Endothelial cell (in vitro differentiated cells): ENCODE measurements around the gene NOX5. TPM values are rescaled to one million over a fixed set of nuclear protein-coding genes. Genes with fewer than 3 reads are reported as not detected.

Experiments used
- DNase-seq: peaks from one replicate; pipeline ENCODE4 v3.0.0; 2021; ENCODE audit warnings: low spot score
- H3K27ac Mint-ChIP-seq: one replicate; pipeline ENCODE4 v1.8.0; 2021; ENCODE audit warnings: mixed read lengths, inconsistent platforms; ENCODE audit not compliant: unreplicated experiment
- H3K27me3 Mint-ChIP-seq: one replicate; pipeline ENCODE4 v1.8.0; 2021; ENCODE audit warnings: mild to moderate bottlenecking, moderate library complexity, mixed read lengths, inconsistent platforms; ENCODE audit not compliant: unreplicated experiment
- H3K36me3 Mint-ChIP-seq: one replicate; pipeline ENCODE4 v1.8.0; 2021; ENCODE audit warnings: mild to moderate bottlenecking, low read depth, mixed read lengths, inconsistent platforms; ENCODE audit not compliant: unreplicated experiment
- H3K4me1 Mint-ChIP-seq: one replicate; pipeline ENCODE4 v1.8.0; 2021; ENCODE audit warnings: mild to moderate bottlenecking, mixed read lengths, inconsistent platforms; ENCODE audit not compliant: unreplicated experiment
- H3K4me3 Mint-ChIP-seq: one replicate; pipeline ENCODE4 v1.8.0; 2021; ENCODE audit warnings: mild to moderate bottlenecking, mixed read lengths, inconsistent platforms; ENCODE audit not compliant: unreplicated experiment
- H3K9me3 Mint-ChIP-seq: one replicate; pipeline ENCODE4 v1.8.0; 2021; ENCODE audit warnings: mixed read lengths, inconsistent platforms; ENCODE audit not compliant: unreplicated experiment
- total RNA-seq: library from RNA; stranded (reverse); fragmentation: NEBNext Ultra II Directional; extraction: Animal tissue kit (Norgen Biotek cat#: 25700); gene quantifications from one replicate; pipeline ENCODE4 v1.2.1, GENCODE V29; 2021; ENCODE audit not compliant: unreplicated experiment
- TF ChIP-seq, protein P1 (sequence below): fragments of 200-600 bp; sonication (generic); IDR thresholded peaks from one replicate; pipeline ENCODE4 v1.5.0; 2021; ENCODE audit warnings: antibody characterized with exemption; ENCODE audit not compliant: unreplicated experiment

The NOX5 gene
- total RNA-seq, 1 donor from 2014 or later, result not detected

DNA sequence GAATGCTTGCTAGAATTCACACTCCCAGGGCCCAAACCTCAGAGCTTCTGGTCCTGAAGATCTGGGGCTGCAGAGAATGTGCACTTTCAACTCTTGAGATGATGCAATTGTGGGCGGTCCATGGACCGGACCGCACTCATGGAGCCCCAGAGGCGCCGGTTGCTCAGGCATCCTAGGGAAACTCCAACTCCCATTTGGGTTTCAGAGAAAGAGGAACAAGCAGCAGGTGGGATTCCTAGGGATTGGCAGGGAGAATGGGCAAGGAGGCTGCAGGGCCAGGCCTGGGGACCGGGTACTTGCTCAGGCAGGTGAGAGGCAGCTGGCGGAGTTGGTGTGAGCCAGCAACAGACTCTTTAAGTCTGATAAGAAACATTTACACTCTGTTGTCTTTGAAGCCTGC is 3.5 kb downstream of the NOX5 start:
- no peaks in the 10 kb centered on the region for H3K9me3 Mint-ChIP-seq
- TF ChIP-seq, protein P1, sequence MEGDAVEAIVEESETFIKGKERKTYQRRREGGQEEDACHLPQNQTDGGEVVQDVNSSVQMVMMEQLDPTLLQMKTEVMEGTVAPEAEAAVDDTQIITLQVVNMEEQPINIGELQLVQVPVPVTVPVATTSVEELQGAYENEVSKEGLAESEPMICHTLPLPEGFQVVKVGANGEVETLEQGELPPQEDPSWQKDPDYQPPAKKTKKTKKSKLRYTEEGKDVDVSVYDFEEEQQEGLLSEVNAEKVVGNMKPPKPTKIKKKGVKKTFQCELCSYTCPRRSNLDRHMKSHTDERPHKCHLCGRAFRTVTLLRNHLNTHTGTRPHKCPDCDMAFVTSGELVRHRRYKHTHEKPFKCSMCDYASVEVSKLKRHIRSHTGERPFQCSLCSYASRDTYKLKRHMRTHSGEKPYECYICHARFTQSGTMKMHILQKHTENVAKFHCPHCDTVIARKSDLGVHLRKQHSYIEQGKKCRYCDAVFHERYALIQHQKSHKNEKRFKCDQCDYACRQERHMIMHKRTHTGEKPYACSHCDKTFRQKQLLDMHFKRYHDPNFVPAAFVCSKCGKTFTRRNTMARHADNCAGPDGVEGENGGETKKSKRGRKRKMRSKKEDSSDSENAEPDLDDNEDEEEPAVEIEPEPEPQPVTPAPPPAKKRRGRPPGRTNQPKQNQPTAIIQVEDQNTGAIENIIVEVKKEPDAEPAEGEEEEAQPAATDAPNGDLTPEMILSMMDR, result no peak
- no peak for DNase-seq
- no peaks in the 10 kb centered on the region for H3K4me1 Mint-ChIP-seq
- no peak overlapping the region for H3K4me3 Mint-ChIP-seq
- no peak overlapping the region for H3K27ac Mint-ChIP-seq
- H3K27me3 Mint-ChIP-seq, result no peaks in the 10 kb centered on the region
- H3K36me3 Mint-ChIP-seq, result peaks cover 4% of the 10 kb centered on the region

DNA sequence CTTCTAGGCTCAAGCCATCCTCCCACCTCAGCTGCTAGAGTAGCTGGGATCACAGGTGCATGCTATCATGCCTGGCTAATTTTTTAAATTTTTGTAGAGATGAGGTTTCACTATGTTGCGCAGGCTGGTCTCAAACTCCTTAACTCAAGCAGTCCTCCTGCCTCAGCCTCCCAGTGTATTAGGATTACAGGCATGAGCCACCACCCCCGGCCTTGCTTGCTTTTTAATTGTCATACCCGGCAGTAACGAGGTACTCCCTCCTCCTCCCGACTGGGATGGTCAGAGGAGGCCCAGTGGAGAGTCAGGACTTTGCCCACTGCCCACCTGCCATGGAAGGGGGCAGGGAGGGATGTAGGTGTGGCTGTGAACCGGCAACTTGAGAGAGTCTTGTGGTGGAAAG is 4.5 kb downstream of the NOX5 start:
- no peak for DNase-seq
- no peaks in the 10 kb centered on the region for H3K4me1 Mint-ChIP-seq
- peaks cover 4% of the 10 kb centered on the region for H3K36me3 Mint-ChIP-seq
- H3K27ac Mint-ChIP-seq, result no peak overlapping the region
- TF ChIP-seq, protein P1, result no peak
- H3K27me3 Mint-ChIP-seq, result no peaks in the 10 kb centered on the region
- H3K4me3 Mint-ChIP-seq, result no peak overlapping the region
- H3K9me3 Mint-ChIP-seq, result no peaks in the 10 kb centered on the region

DNA sequence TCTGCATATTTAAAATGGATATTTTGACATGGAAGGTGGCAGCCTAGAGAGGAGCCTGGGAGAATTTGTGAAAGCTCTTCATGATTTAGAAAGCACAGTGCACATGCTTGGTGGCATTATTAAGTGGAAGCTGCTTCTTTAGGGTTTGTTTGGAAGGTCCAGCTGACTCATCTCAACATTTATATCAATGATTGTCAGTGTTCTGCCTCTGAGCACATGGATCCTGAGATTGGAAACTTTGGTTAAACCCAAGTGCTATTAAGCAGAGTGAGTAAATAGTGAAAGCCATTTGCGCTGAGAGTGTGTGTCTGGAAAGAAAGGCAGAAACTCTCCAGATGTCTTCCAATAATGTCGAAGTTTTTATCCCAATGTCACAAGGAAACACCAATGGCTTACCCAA is 7.4 kb downstream of the NOX5 start:
- Mint-ChIP-seq H3K27ac (no peak overlapping the region), H3K4me1 (no peaks in the 10 kb centered on the region), H3K36me3 (no peaks in the 10 kb centered on the region), H3K27me3 (peaks cover 3% of the 10 kb centered on the region), H3K9me3 (no peaks in the 10 kb centered on the region), H3K4me3 (no peak overlapping the region)
- TF ChIP-seq, protein P1, result no peak
- no peak for DNase-seq

DNA sequence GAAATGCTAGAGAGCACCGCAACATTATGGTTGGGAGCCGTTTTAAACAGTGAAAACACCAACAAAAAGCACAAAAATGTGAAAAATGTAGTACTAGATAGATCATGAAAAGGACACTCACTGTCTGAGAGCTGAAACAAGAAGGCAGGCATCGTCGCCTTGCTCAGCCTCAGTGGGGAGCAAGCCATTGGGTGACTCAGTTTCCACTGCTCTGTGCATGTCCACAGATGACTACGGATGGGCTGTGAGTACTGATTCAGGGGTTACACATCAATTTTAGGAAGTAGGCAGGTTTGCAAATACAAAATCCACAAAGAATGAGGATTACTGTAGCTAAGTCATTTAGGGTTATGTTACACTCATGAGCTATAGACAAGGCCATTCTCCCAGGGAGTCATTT is 10.8 kb downstream of the NOX5 start:
- Mint-ChIP-seq H3K27ac (no peak overlapping the region), H3K9me3 (no peaks in the 10 kb centered on the region), H3K27me3 (peaks cover 5% of the 10 kb centered on the region), H3K4me1 (no peaks in the 10 kb centered on the region), H3K4me3 (no peak overlapping the region), H3K36me3 (no peaks in the 10 kb centered on the region)
- DNase-seq, result no peak
- TF ChIP-seq, protein P1, result no peak

DNA sequence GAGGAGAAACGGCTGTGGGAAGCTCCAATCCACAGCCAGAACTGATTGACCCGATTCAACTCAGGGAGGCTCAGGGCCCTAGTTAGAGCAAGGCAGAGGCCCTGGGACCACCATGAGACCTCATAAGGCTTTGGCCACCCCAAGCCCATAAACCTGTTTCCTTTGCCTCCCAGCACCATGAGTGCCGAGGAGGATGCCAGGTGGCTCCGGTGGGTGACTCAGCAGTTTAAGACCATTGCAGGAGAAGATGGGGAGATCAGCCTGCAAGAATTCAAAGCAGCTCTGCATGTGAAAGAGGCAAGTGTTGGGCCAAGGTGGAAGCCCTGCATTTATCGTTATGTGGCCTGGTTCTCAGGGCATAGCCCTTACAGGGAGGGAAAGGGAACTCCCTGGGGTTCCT is 11.9 kb downstream of the NOX5 start:
- no peak overlapping the region for H3K27ac Mint-ChIP-seq
- H3K9me3 Mint-ChIP-seq, result no peaks in the 10 kb centered on the region
- no peaks in the 10 kb centered on the region for H3K36me3 Mint-ChIP-seq
- no peaks in the 10 kb centered on the region for H3K4me1 Mint-ChIP-seq
- TF ChIP-seq, protein P1, result no peak
- DNase-seq, result no peak
- H3K27me3 Mint-ChIP-seq, result peaks cover 5% of the 10 kb centered on the region
- no peak overlapping the region for H3K4me3 Mint-ChIP-seq
